H1 (cell line): ENCODE results near the gene ARPP21. TPM values are rescaled to one million over a fixed set of nuclear protein-coding genes. Genes with fewer than 3 reads are reported as not detected.

Experiments
- CTCF ChIA-PET: fragments of 300-600 bp; sonication (Branson Sonifier 250); formaldehyde crosslinking; loops from one replicate; lab custom pipeline; 2021; ENCODE audit not compliant: partially characterized antibody; lab: Charles Lee
- POLR2A ChIA-PET: fragments of 300-600 bp; sonication (Branson Sonifier 250); formaldehyde crosslinking; loops from one replicate; lab custom pipeline; 2021; ENCODE audit warnings: inconsistent platforms; ENCODE audit not compliant: partially characterized antibody; lab: Charles Lee
- DNase-seq, 2 experiments: peaks; one replicate each; pipeline versions ENCODE4 v3.0.0 to v3.0.0-alpha.2; 2010 to 2022; ENCODE audit warnings: low spot score in 2 of 2, low read depth in 1 of 2, mixed read lengths in 1 of 2
- FAIRE-seq: peaks from 2 replicates; lab custom pipeline; 2011; peaks lifted over from hg19 to GRCh38; lab: Jason Lieb, UNC
- H2AFZ ChIP-seq: 2 replicates; pipeline ENCODE4 v1.8.1; 2012; ENCODE audit warnings: low read length, inconsistent platforms
- H2AK5ac ChIP-seq: 2 replicates; pipeline ENCODE4 v1.6.1; 2013; ENCODE audit warnings: low read depth, low read length
- H2BK120ac ChIP-seq: replicated peaks from 2 replicates; pipeline ENCODE3; 2013; ENCODE audit warnings: low read depth, low read length, inconsistent platforms
- H2BK12ac ChIP-seq: 2 replicates; pipeline ENCODE4 v1.6.1; 2013; ENCODE audit warnings: low read depth, low read length
- H2BK15ac ChIP-seq: 2 replicates; pipeline ENCODE4 v1.6.1; 2013; ENCODE audit warnings: low read length
- H2BK20ac ChIP-seq: 2 replicates; pipeline ENCODE4 v1.6.1; 2013; ENCODE audit warnings: low read length
- H2BK5ac ChIP-seq: 2 replicates; pipeline ENCODE4 v1.6.1; 2013; ENCODE audit warnings: low read depth, low read length
- H3K14ac ChIP-seq: 2 replicates; pipeline ENCODE4 v1.6.1; 2013; ENCODE audit warnings: inconsistent platforms; ENCODE audit not compliant: insufficient read length
- H3K18ac ChIP-seq: 2 replicates; pipeline ENCODE4 v1.6.1; 2013; ENCODE audit warnings: low read length; ENCODE audit errors: extremely low read depth
- H3K23ac ChIP-seq: 2 replicates; pipeline ENCODE4 v1.6.1; 2013; ENCODE audit warnings: inconsistent platforms; ENCODE audit not compliant: insufficient read length
- H3K23me2 ChIP-seq: 2 replicates; pipeline ENCODE4 v1.6.1; 2013; ENCODE audit warnings: low read depth, low read length
- H3K27ac ChIP-seq: 2 replicates; pipeline ENCODE4 v1.6.1; 2011; ENCODE audit warnings: low read depth, low read length, inconsistent platforms
- H3K27me3 ChIP-seq, 4 experiments: replicated peaks in 1 of 4; 1 replicate in 1 of 4; 2 replicates in 3 of 4; pipeline versions ENCODE4 v1.6.1 to v1.8.1; 2011 to 2013; ENCODE audit warnings: low read length in 3 of 4, mild to moderate bottlenecking in 3 of 4, inconsistent platforms in 2 of 4, mixed read lengths in 2 of 4, moderate library complexity in 1 of 4; ENCODE audit not compliant: control insufficient read depth in 3 of 4, insufficient read depth in 3 of 4; ENCODE audit errors: extremely low read depth in 1 of 4
- H3K36me3 ChIP-seq, 4 experiments: 2 replicates each; pipeline versions ENCODE4 v1.6.1 to v1.8.1; 2011 to 2013; ENCODE audit warnings: mild to moderate bottlenecking in 4 of 4, low read length in 3 of 4, moderate library complexity in 2 of 4, control low read depth in 1 of 4, inconsistent platforms in 1 of 4; ENCODE audit not compliant: insufficient read depth in 4 of 4, control insufficient read depth in 2 of 4
- H3K4ac ChIP-seq: replicated peaks from 2 replicates; pipeline ENCODE3; 2013; ENCODE audit warnings: low read length, low read depth, mixed read lengths, inconsistent platforms; ENCODE audit not compliant: insufficient read length
- H3K4me1 ChIP-seq, 4 experiments: replicated peaks in 1 of 4; 1 replicate in 1 of 4; 2 replicates in 3 of 4; pipeline versions ENCODE4 v1.6.1 to v1.8.1; 2011 to 2013; ENCODE audit warnings: low read length in 3 of 4, inconsistent platforms in 2 of 4, mixed read lengths in 1 of 4; ENCODE audit not compliant: insufficient read depth in 4 of 4, control insufficient read depth in 3 of 4
- H3K4me2 ChIP-seq, 2 experiments: 2 replicates each; pipeline versions ENCODE4 v1.6.1 to v1.8.1; 2011 to 2013; ENCODE audit warnings: low read depth in 2 of 2, low read length in 2 of 2, control low read depth in 1 of 2, inconsistent platforms in 1 of 2, mild to moderate bottlenecking in 1 of 2; ENCODE audit not compliant: insufficient read depth in 1 of 2
- H3K4me3 ChIP-seq, 4 experiments: fragments of 200-600, 300-600 bp in 1 of 4; sonication (generic), shearing (Covaris generic), sonication (Bioruptor Twin) in 1 of 4; 2 replicates each; pipeline versions ENCODE4 v1.5.1 to v1.8.1; 2011 to 2016; ENCODE audit warnings: low read length in 4 of 4, low read depth in 3 of 4, control low read depth in 2 of 4, inconsistent platforms in 2 of 4, mild to moderate bottlenecking in 2 of 4, mixed read lengths in 1 of 4, moderate library complexity in 1 of 4; ENCODE audit not compliant: insufficient read depth in 2 of 4; ENCODE audit errors: extremely low read depth in 1 of 4
- H3K56ac ChIP-seq: replicated peaks from 2 replicates; pipeline ENCODE3; 2013; ENCODE audit warnings: low read depth, mild to moderate bottlenecking, mixed read lengths, low read length, inconsistent platforms; ENCODE audit not compliant: insufficient read length
- H3K79me1 ChIP-seq: 2 replicates; pipeline ENCODE4 v1.6.1; 2013; ENCODE audit warnings: low read depth, low read length, control low read depth
- H3K79me2 ChIP-seq, 2 experiments: 2 replicates each; pipeline versions ENCODE4 v1.6.1 to v1.8.1; 2012 to 2013; ENCODE audit warnings: low read length in 2 of 2, mild to moderate bottlenecking in 2 of 2, inconsistent platforms in 1 of 2; ENCODE audit not compliant: insufficient read depth in 2 of 2, control insufficient read depth in 1 of 2
- H3K9ac ChIP-seq, 4 experiments: replicated peaks in 1 of 4; 1 replicate in 1 of 4; 2 replicates in 3 of 4; pipeline versions ENCODE4 v1.6.1 to v1.8.1; 2011 to 2013; ENCODE audit warnings: low read depth in 3 of 4, low read length in 3 of 4, control low read depth in 2 of 4, mild to moderate bottlenecking in 2 of 4, moderate library complexity in 2 of 4, inconsistent platforms in 1 of 4; ENCODE audit errors: extremely low read depth in 1 of 4
- H3K9me3 ChIP-seq, 2 experiments: 2 replicates each; pipeline versions ENCODE4 v1.6.1 to v1.8.1; 2012 to 2013; ENCODE audit warnings: mild to moderate bottlenecking in 2 of 2, moderate library complexity in 2 of 2, control low read depth in 1 of 2, inconsistent platforms in 1 of 2, low read depth in 1 of 2, low read length in 1 of 2, mixed read lengths in 1 of 2; ENCODE audit not compliant: insufficient read depth in 2 of 2
- H4K20me1 ChIP-seq, 2 experiments: replicated peaks in 1 of 2; 2 replicates each; pipeline versions ENCODE3 to v1.8.1; 2011 to 2013; ENCODE audit warnings: inconsistent platforms in 2 of 2, low read length in 2 of 2, mild to moderate bottlenecking in 1 of 2; ENCODE audit not compliant: insufficient read depth in 2 of 2, control insufficient read depth in 1 of 2
- H4K5ac ChIP-seq: 2 replicates; pipeline ENCODE4 v1.6.1; 2013; ENCODE audit warnings: low read length, low read depth, mixed read lengths, inconsistent platforms; ENCODE audit not compliant: insufficient read length
- H4K8ac ChIP-seq: 2 replicates; pipeline ENCODE4 v1.8.0; 2013; ENCODE audit warnings: mild to moderate bottlenecking, moderate library complexity, low read length, inconsistent platforms; ENCODE audit not compliant: insufficient read depth; ENCODE audit errors: extremely low read depth
- H4K91ac ChIP-seq: replicated peaks from 2 replicates; pipeline ENCODE3; 2013; ENCODE audit warnings: low read length, mixed read lengths, inconsistent platforms; ENCODE audit not compliant: insufficient read length
- BRCA1 ChIP-seq: IDR thresholded peaks from 2 replicates; pipeline ENCODE4 v1.6.1; 2012; ENCODE audit warnings: low read depth, low read length, improper control_type of control experiment
- GABPA ChIP-seq: IDR thresholded peaks from 2 replicates; pipeline ENCODE4 v1.6.1; 2011; ENCODE audit warnings: mild to moderate bottlenecking, low read length, moderate library complexity, borderline replicate concordance; ENCODE audit not compliant: insufficient read depth
- GTF2F1 ChIP-seq: IDR thresholded peaks from 2 replicates; pipeline ENCODE4 v1.6.1; 2012; ENCODE audit warnings: low read depth, low read length, improper control_type of control experiment, borderline replicate concordance
- KDM1A ChIP-seq: fragments of 200-600, 300-600 bp; sonication (generic); IDR thresholded peaks from 2 replicates; pipeline ENCODE4 v1.7.1; 2016; ENCODE audit warnings: mild to moderate bottlenecking, low read length, borderline replicate concordance
- RXRA ChIP-seq: IDR thresholded peaks from 2 replicates; pipeline ENCODE4 v1.6.1; 2011; ENCODE audit warnings: low read depth, mild to moderate bottlenecking, low read length, moderate library complexity; ENCODE audit not compliant: insufficient read depth
- SIX5 ChIP-seq: IDR thresholded peaks from 2 replicates; pipeline ENCODE4 v1.6.1; 2011; ENCODE audit warnings: mild to moderate bottlenecking, low read depth, low read length
- TAF7 ChIP-seq: optimal IDR thresholded peaks from 2 replicates; pipeline ENCODE3; 2011; ENCODE audit warnings: low read depth, mild to moderate bottlenecking, inconsistent platforms, low read length, moderate library complexity, borderline replicate concordance
- YY1 ChIP-seq: IDR thresholded peaks from 2 replicates; pipeline ENCODE4 v1.6.1; 2011; ENCODE audit warnings: low read depth, mild to moderate bottlenecking, low read length
- WGBS, 2 experiments: shearing (Covaris generic) in 1 of 2; methylation state at CpG; one replicate each; pipeline versions ENCODE4 v1.1.6 to v1.1.7; 2013 to 2015; ENCODE audit warnings: low lambda C conversion rate in 2 of 2, mixed read lengths in 2 of 2, inconsistent platforms in 1 of 2, low coverage in 1 of 2, missing lambda C conversion rate in 1 of 2; ENCODE audit not compliant: insufficient replicate concordance in 2 of 2, insufficient coverage in 1 of 2, insufficient read length in 1 of 2; ENCODE audit errors: extremely low coverage in 1 of 2, missing lambda C conversion rate in 1 of 2; 5-methylcytosine and 5-hydroxymethylcytosine counted together
- polyA plus RNA-seq, 7 experiments: library from polyadenylated mRNA; depleted of rRNA in 3 of 7; stranded (reverse) in 5 of 7; unstranded in 2 of 7; fragments of >200 nt in 5 of 7; fragments of 200-250 nt in 2 of 7; gene quantifications; 1 replicate in 5 of 7; 2 replicates in 1 of 7; 4 replicates in 1 of 7; pipeline versions ENCODE4 v1.2.1 to v1.2.3, GENCODE V29; 2011 to 2013; ENCODE audit warnings: missing spikeins in 2 of 7, mixed read lengths in 2 of 7
- total RNA-seq: library from RNA; stranded (reverse); fragmentation: NEBNext Ultra II Directional; extraction: Animal tissue kit (Norgen Biotek cat#: 25700); gene quantifications from 2 replicates; pipeline ENCODE4 v1.2.1, GENCODE V29; 2021
- TF ChIP-seq, protein P1 (sequence below), 3 experiments: IDR thresholded peaks; 1 replicate in 2 of 3; 2 replicates in 1 of 3; pipeline versions ENCODE4 v1.5.1 to v1.6.1; 2011; ENCODE audit warnings: low read length in 3 of 3, mild to moderate bottlenecking in 3 of 3, inconsistent platforms in 2 of 3, low read depth in 1 of 3, moderate library complexity in 1 of 3; ENCODE audit not compliant: insufficient read depth in 1 of 3; ENCODE audit errors: control extremely low read depth in 1 of 3
- TF ChIP-seq, protein P2 (sequence below): IDR thresholded peaks from 2 replicates; pipeline ENCODE4 v1.6.1; 2012; ENCODE audit warnings: inconsistent platforms

Gene ARPP21
- total and polyA plus RNA-seq, 2 of the 8 experiments (the other 6 are each of a cell fraction or from before 2014, with no cell fraction given): not detected

DNA sequence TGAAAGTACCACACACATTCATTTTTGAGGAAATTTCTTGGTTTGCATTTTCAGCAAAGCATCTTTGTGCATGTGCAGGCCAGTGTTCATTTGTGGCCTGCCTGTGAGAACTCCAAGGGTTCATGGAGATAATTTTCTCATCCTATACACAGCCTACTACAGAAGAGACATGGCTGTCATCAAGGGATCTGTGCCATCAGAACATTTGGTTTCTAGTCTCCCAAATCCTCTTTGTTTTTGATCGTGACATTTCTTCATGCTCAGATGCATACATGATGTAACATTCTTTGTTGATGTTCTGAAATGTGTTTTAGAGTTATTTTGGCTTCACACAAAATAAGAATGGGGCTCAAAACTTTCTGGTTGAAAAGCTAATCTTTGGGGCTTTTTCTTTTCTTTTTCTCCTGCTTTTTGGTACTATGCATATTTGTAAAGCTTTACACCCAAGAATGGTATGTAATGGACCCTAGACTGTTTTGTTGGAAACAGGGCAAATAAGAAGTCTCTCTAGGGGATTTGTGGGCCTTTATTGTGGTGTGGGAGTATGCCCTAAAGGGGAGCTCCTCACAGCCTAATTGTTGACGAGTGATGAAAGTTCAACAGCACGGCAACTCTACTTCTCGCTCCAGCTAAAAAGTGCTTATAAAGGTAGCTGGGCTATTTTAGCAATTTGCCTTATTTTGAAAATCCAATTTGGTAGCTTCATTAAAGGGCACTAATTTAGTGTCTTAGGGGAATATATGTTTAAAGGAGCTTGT, 3.2 kb upstream of the ARPP21 start:
- DNase-seq (no peak), FAIRE-seq (no peak)
- Histone ChIP-seq H3K4me1 (peaks cover 0 to 7% (median 4%) of the 10 kb centered on the region in 4 experiments; a peak in 5 of 7 replicates), H3K23ac (no peak overlapping the region), H4K20me1 (peaks cover 0 to 3% of the 10 kb centered on the region in 2 experiments), H3K4me2 (no peak overlapping the region), H2AK5ac (no peak overlapping the region), H3K36me3 (no peaks in the 10 kb centered on the region), H4K5ac (no peak overlapping the region), H3K27me3 (peaks cover 19 to 31% (median 30%) of the 10 kb centered on the region in 4 experiments), H3K23me2 (peaks cover 11% of the 10 kb centered on the region; the same call in 1 of the 2 replicates), H2BK20ac (no peak overlapping the region), H4K8ac (no peak overlapping the region), H3K27ac (no peak overlapping the region), H3K14ac (no peak overlapping the region), H3K4me3 (no peak overlapping the region), H2AFZ (no peak overlapping the region), H3K79me2 (no peaks in the 10 kb centered on the region), H3K9ac (no peak overlapping the region), H4K91ac (no peak overlapping the region), H3K56ac (no peak overlapping the region), H3K4ac (no peak overlapping the region), H2BK120ac (no peak overlapping the region), H3K18ac (no peak overlapping the region), H2BK5ac (no peak overlapping the region), H2BK15ac (no peak overlapping the region), H3K9me3 (0 out of 4 replicates have a peak, but pooled peaks cover 2 to 4% of the 10 kb centered on the region in 2 experiments), H3K79me1 (no peaks in the 10 kb centered on the region), H2BK12ac (no peak overlapping the region)
- CTCF ChIA-PET: no interaction called here
- 92% methylated on average over 4 of the region's 4 CpGs; no CpG with 5 or more reads in 1 of the 2 experiments for WGBS, 2 experiments
- POLR2A ChIA-PET: no interaction called here
- TF ChIP-seq BRCA1 (no peak), RXRA (no peak), KDM1A (no peak), SIX5 (no peak), GABPA (no peak), GTF2F1 (no peak), YY1 (no peak), TAF7 (no peak)
- TF ChIP-seq, protein P1, sequence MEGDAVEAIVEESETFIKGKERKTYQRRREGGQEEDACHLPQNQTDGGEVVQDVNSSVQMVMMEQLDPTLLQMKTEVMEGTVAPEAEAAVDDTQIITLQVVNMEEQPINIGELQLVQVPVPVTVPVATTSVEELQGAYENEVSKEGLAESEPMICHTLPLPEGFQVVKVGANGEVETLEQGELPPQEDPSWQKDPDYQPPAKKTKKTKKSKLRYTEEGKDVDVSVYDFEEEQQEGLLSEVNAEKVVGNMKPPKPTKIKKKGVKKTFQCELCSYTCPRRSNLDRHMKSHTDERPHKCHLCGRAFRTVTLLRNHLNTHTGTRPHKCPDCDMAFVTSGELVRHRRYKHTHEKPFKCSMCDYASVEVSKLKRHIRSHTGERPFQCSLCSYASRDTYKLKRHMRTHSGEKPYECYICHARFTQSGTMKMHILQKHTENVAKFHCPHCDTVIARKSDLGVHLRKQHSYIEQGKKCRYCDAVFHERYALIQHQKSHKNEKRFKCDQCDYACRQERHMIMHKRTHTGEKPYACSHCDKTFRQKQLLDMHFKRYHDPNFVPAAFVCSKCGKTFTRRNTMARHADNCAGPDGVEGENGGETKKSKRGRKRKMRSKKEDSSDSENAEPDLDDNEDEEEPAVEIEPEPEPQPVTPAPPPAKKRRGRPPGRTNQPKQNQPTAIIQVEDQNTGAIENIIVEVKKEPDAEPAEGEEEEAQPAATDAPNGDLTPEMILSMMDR (IDR thresholded peaks at IDR 0.05; ENCODE audit: control extremely low read depth in 1 of 3, insufficient read depth in 1 of 3, low read depth in 1 of 3, low read length in 3 of 3): no peak
- TF ChIP-seq, protein P2, sequence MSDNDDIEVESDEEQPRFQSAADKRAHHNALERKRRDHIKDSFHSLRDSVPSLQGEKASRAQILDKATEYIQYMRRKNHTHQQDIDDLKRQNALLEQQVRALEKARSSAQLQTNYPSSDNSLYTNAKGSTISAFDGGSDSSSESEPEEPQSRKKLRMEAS: no peak
